DMS53 treated with DMSO at 0.1 percent for 48 hours (cell line): ENCODE measurements around the gene ZSCAN9.
A peak's percentile ranks its signal among the peaks of the same experiment; 100 is the strongest.

Experiments
- DNase-seq: peaks from one replicate; lab custom pipeline; 2025; ENCODE audit not compliant: unreplicated experiment; lab: John Stamatoyannopoulos, UW

The ZSCAN9 gene

DNA sequence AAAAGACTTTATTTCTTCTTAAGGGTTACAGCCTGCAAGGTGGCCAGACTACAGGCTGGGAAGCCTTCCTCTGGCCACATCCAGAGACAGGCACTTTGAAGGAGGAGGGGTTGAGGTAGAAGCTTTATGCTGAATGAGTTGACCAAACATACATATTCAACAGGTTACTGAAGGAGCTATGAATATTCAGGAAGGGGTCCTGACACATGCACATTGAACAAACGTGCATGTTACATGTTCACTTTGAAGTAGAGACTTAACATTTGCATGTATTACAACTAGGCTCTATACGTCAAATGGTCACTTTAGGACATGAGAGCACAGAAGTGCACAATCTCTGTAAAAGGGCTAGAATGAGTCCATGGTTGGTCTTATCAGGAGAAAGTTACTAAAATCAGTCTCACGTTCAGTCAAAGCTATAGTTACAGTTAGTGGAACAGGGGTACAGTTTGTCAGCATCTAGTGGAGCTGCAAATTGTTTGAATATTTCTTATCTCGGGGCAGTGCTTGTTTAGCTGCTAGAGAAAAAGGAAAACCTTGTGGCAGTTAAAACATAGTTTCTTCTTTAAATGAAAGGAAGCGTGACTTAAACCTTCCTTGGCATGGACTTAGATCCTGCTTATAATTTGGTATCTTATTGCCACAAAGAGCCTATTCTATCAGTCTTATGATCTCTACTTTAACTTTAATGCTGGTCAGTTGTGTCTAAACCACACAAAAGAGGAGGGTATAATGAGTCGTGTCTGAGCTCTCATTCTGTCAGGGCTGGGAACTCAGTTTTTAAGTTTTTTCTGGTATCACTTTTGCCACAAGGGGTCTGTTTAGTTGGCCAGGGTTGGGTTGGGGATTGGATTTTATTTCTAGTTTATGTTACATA is 4.6 kb upstream of the ZSCAN9 start:
- no peak for DNase-seq

- no peak for DNase-seq
Observed at GRCh38 chr6:28224131-28225055, 682 bp upstream of the ZSCAN9 start.

DNA sequence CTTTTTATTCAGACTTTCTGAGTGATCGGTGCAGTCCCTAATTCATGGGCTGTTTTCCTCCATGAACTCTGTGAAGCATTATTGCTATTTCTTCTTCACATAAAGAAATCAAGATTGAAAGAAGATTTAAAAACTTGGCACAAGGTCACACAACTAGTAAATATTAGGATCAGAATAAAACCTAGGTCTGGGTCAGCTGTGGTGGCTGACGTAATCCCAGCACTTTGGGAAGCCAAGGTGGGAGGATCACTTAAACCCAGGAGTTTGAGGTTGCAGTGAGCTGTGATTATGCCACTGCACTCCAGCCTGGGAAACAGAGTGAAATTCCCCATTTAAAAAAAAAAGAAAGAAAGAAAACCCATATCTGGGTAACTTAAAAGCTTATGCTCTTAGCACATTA is 1.4 kb downstream of the ZSCAN9 start:
- no peak for DNase-seq

GRCh38 chr6:28232785-28233184 is 7.7 kb downstream of the ZSCAN9 start:
- no peak for DNase-seq

- no peak for DNase-seq
Observed at GRCh38 chr6:28235912-28236452, 10.9 kb downstream of the ZSCAN9 start.

GRCh38 chr6:28239636-28240035 is 14.6 kb downstream of the ZSCAN9 start:
- DNase-seq: no peak

DNA sequence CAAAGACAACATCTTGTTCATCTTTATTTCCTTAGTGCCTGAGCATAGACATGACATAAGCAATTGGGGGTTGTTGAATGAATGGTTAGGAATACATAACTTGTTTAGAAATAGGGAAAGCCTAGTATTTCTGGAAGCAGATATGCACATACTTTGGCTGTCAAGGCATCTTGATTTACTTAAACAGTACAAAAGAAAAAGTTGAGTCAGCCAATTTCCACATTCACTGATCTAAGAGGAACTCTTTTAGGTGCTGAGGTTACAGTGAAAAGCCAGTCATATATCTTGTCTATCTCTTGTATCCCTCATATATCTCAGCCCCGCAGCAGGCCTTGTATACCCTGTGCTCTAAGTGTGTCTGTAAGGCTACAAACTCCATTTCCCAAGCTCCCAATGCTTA is 15.4 kb downstream of the ZSCAN9 start:
- no peak for DNase-seq

GRCh38 chr6:28243946-28244345 is 18.9 kb downstream of the ZSCAN9 start:
- no peak for DNase-seq

DNA sequence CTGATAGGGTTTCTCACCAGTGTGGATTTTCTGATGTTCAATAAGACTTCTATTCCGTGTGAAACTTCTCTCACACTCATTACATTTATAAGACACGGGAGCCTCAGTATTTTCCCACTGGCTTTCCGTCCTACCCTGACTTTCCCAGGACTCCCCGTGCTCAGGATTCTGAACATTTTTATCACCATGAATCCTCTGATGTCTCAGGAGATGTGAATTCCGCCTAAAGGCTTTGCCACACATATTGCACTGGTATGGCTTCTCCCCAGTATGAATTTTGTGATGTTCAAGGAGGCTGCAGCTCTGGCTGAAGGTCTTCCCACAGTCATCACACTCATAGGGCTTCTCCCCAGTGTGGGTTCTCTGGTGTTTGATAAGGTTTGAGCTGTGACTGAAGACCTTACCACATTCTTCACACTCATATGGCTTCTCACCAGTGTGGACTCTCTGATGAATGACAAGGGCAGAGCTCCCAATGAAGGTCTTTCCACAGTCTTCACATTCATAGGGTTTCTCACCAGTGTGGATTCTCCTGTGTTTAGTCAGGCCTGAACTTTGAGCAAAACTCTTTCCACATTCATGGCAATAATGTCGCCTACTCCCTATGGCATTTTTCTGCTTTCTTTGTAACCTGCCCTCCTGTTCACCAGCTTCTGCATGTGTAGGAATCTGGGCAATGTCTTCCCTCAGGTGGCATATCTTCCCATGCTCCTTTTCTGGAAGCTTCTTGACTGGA is 20.3 kb downstream of the ZSCAN9 start:
- no peak for DNase-seq

GRCh38 chr6:28248916-28249315 is 23.8 kb downstream of the ZSCAN9 start:
- DNase-seq: no peak

GRCh38 chr6:28250747-28251146 is 25.7 kb downstream of the ZSCAN9 start:
- DNase-seq: no peak

DNA sequence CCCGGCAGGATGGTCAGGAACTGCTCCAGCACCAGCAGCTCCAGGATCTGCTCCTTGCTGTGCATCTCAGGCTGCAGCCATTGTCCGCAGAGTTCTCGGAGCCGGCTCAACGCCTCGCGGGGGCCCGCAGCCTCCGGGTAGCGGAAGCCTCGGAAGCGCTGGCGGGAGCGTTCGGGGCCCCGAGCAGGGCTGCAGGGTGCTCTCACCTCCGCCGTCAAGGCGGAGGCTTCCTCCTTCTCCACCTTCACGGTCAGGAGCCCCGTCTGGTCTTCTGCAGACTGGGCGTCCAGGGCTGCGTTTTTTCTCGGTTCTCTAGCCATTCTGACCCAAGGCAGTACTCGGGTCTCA is 26.6 kb downstream of the ZSCAN9 start:
- peak; percentile 5 for DNase-seq

DNA sequence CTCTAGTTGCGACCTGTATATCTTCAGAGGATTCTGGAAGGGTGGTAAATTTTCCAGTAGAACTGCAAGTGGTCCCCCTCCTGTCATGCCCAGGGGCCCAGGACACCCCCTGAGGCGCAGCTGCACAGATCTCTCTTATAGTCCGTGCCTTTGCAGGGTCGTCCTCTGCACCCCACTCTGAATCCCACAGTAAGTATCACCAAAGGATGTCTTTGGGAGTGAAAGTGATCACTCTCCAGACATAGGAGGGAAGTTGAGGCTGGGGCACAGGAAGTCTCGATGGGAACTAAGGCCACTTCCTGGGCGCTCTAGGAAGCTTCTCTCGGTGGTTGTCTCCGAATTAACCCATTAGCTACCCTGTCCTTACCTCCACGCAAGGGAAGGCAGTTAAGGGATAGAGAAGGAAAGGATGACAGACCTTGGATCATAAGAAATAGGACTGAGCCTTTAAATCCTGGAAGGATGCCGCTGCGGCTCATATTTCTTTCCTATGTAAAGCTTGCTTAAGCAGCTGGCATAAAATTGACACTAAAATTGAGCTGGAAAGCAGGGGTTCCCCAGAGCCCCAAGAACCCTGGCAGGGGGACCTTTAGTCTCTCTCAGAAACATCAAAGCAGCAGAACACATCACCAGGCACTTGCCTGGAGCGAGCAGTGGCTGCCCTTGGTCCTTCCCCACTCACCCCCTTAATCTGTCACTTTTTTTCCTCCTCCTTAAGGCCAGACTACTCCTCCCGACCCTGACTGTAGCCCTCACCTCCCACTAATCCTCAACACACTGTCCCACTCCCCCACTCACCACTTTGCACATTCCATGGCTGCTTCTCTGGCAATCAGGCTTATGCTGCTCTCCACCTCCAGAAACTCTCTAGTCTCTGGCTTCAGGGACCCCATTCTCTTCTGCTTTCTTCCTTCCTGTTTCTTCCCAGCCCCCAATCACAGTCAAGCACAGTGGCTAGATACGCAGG is 27.2 kb downstream of the ZSCAN9 start, which contains the start of gene ZKSCAN4:
Gene ZKSCAN4 (minus strand): TSS at position 261 of the 967 bp plus-strand sequence. CDS start 289 bp downstream, outside the sequence.
- peak; percentile 68 for DNase-seq

DNA sequence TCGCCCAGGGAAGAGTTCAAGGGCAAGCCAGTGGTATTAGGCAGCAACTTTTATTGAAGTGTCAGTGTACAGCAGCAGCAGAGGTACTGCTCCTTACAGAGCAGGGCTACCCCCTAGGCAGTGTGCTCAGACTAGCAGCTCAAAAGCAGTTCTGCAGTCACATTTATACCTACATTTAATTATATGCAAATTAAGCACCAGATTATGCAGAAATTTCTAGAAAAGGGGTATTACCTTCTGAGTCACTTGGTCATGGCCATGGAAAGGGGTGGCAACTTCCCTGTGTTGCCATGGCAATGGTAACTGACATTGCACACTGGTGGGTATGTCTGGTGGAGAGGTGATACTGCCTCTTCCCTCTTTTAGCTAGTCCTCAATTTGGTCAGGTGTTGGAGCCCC is 29.0 kb downstream of the ZSCAN9 start:
- no peak for DNase-seq

DNA sequence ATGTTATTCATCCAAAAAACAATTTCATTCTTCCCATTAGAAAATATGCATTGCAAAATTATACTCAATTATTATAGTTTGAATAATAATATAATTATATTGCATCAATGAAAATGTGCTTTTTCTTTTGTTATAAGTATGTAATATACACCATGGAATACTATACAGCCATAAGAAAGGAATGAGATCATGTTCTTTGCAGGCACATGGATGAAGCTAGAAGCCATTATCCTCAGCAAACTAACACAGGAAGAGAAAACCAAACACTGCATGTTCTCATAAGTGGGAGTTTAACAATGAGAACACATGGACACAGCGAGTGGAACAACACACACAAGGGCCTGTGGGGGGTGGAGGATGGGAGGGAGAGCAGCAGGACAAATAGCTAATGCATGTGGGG is 32.0 kb downstream of the ZSCAN9 start:
- DNase-seq: no peak

DNA sequence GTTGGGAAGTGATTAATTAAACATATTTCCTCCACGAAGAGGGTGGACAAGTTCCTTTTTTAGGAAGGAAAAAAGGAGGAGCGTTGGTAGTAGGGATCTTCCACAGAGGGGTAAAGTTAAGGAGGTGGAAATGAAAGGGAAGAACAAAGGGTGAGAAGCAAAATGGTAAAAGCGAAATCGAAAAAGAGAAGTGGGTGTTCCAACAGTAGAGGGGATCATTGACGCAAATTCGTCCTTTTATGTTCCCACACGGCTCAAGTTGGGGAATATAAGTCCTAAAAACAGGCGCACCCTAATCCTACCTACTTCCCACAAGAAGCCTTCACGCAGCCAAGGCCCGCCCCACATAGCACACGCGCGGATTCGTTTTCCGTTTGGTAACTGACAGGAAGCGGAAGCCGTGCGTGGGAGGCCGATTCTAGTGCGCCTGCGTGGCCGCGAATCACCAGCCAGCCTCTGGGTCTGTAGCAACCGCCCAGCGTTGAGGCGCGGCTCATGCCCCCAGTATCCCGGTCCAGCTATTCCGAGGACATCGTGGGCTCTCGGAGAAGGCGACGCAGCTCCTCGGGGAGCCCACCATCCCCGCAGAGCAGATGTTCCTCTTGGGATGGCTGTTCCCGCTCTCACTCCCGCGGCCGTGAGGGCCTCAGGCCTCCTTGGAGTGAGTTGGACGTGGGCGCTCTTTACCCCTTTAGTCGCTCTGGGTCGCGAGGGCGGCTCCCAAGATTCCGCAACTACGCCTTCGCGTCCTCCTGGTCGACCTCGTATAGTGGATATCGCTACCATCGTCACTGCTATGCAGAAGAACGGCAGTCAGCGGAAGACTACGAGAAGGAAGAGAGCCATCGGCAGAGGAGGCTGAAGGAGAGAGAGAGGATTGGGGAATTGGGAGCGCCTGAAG is 34.1 kb downstream of the ZSCAN9 start, which contains the start of gene NKAPL:
Gene NKAPL (plus strand): TSS at position 421 of the 901 bp plus-strand sequence. CDS start 75 bp downstream, at position 496.
- DNase-seq: no peak

DNA sequence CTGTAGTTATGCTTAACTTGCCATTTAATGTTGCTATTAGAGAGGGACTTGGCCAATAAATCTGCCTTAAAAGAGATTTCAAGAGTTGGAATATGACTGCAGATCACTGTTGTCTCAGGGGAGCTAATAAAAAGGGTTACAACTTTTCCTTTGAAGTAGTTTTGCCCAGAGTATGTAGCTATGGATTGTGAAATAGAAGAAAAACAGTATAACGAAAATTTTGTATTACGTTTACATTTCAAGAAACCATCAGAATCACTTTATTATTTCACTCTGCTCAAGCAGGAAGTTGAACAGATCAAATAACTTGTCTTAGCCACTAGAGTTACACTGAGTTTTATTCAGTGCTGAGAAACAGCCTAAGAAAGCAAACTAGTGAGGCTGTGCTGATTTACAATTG is 38.8 kb downstream of the ZSCAN9 start:
- DNase-seq: no peak

- no peak for DNase-seq
Observed at GRCh38 chr6:28264834-28265401, 39.8 kb downstream of the ZSCAN9 start.
